ENCODE data around the gene CTSA. TPM values are rescaled to one million over a fixed set of nuclear protein-coding genes. Genes with fewer than 3 reads are reported as not detected.

Gene CTSA
- total RNA-seq, 1 donor from 2014 or later, result 172 TPM

- TF ChIP-seq, protein P1, sequence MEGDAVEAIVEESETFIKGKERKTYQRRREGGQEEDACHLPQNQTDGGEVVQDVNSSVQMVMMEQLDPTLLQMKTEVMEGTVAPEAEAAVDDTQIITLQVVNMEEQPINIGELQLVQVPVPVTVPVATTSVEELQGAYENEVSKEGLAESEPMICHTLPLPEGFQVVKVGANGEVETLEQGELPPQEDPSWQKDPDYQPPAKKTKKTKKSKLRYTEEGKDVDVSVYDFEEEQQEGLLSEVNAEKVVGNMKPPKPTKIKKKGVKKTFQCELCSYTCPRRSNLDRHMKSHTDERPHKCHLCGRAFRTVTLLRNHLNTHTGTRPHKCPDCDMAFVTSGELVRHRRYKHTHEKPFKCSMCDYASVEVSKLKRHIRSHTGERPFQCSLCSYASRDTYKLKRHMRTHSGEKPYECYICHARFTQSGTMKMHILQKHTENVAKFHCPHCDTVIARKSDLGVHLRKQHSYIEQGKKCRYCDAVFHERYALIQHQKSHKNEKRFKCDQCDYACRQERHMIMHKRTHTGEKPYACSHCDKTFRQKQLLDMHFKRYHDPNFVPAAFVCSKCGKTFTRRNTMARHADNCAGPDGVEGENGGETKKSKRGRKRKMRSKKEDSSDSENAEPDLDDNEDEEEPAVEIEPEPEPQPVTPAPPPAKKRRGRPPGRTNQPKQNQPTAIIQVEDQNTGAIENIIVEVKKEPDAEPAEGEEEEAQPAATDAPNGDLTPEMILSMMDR (IDR thresholded peaks at IDR 0.05), result no peak
- no peak for DNase-seq (ENCODE audit: low spot score)
- no peak overlapping the region for H3K4me3 Mint-ChIP-seq (ENCODE audit: unreplicated experiment)
- no peak overlapping the region for H3K27ac Mint-ChIP-seq (ENCODE audit: unreplicated experiment)
- H3K27me3 Mint-ChIP-seq (ENCODE audit: low read depth), result no peaks in the 10 kb centered on the region
- H3K36me3 Mint-ChIP-seq (ENCODE audit: low read depth), result peaks cover 3% of the 10 kb centered on the region
- no peaks in the 10 kb centered on the region for H3K9me3 Mint-ChIP-seq (ENCODE audit: low read depth)
- peaks cover 29% of the 10 kb centered on the region for H3K4me1 Mint-ChIP-seq (ENCODE audit: low read depth)
Observed at GRCh38 chr20:45913116-45913515, 22.0 kb downstream of the CTSA start.

DNA sequence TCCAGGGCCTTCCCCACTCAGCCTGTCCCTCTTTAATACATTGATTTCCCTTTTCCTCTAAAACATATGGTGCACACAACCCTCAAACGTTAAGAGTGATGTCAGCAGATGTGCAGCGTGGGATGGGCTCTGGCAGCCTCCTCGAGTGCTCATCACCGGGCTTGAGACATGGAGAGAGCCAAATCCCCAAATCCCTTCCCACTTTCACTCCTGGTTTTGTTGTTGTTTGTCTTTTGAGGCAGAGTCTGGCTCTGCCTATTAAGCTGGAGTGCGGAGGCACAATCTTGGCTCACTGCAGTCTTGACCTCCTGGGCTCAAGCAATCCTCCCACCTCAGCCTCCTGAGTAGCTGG lies 26.6 kb downstream of the CTSA start:
- no peaks in the 10 kb centered on the region for H3K9me3 Mint-ChIP-seq (ENCODE audit: low read depth)
- no peaks in the 10 kb centered on the region for H3K27me3 Mint-ChIP-seq (ENCODE audit: low read depth)
- TF ChIP-seq, protein P1 (IDR thresholded peaks at IDR 0.05), result no peak
- no peak for DNase-seq (ENCODE audit: low spot score)
- H3K27ac Mint-ChIP-seq (ENCODE audit: unreplicated experiment), result peak overlapping the region; percentile 27
- no peaks in the 10 kb centered on the region for H3K36me3 Mint-ChIP-seq (ENCODE audit: low read depth)
- no peak overlapping the region for H3K4me3 Mint-ChIP-seq (ENCODE audit: unreplicated experiment)
- H3K4me1 Mint-ChIP-seq (ENCODE audit: low read depth), result peaks cover 38% of the 10 kb centered on the region

- Mint-ChIP-seq H3K36me3 (ENCODE audit: low read depth) (no peaks in the 10 kb centered on the region), H3K4me3 (ENCODE audit: unreplicated experiment) (no peak overlapping the region), H3K27ac (ENCODE audit: unreplicated experiment) (peak overlapping the region; percentile 27), H3K4me1 (ENCODE audit: low read depth) (peaks cover 38% of the 10 kb centered on the region), H3K9me3 (ENCODE audit: low read depth) (no peaks in the 10 kb centered on the region), H3K27me3 (ENCODE audit: low read depth) (no peaks in the 10 kb centered on the region)
- TF ChIP-seq, protein P1 (IDR thresholded peaks at IDR 0.05), result no peak
- DNase-seq (ENCODE audit: low spot score), result no peak
Observed at GRCh38 chr20:45918182-45918737, 27.1 kb downstream of the CTSA start.

DNA sequence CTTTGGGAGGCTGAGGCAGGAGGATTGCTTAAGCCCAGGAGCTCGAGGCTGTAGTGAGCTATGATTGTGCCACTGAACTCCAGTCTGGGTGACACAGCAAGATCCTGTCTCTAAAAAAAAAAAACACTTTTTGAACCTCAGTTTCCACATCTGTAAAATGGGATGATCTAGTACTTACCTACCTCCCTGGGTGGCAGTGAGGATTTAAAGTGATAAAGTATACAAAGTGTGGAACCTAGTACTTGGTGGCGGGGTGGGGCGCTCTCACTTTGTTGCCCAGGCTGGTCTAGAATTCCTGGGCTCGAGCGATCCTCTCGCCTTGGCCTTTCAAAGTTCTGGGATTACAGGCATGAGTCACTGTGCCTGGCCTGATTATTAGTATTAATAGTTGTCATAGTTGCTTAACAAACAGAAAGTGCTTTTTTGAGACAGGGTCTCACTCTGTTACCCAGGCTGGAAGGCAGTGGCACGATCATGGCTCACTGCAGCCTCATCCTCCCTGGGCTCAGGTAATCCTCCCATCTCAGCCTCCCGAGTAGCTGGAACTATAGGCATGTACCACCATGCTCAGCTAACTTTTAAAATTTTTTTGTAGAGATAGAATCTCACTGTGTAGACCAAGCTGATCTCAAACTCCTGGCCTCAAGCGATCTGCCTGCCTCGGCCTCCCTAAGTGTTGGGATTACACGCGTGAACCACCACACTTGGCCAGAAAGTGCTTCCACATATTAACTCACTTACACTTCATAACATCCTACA lies 27.8 kb downstream of the CTSA start:
- peak overlapping the region; percentile 95 for H3K27ac Mint-ChIP-seq (ENCODE audit: unreplicated experiment)
- TF ChIP-seq, protein P1 (IDR thresholded peaks at IDR 0.05), result no peak
- no peaks in the 10 kb centered on the region for H3K36me3 Mint-ChIP-seq (ENCODE audit: low read depth)

DNA sequence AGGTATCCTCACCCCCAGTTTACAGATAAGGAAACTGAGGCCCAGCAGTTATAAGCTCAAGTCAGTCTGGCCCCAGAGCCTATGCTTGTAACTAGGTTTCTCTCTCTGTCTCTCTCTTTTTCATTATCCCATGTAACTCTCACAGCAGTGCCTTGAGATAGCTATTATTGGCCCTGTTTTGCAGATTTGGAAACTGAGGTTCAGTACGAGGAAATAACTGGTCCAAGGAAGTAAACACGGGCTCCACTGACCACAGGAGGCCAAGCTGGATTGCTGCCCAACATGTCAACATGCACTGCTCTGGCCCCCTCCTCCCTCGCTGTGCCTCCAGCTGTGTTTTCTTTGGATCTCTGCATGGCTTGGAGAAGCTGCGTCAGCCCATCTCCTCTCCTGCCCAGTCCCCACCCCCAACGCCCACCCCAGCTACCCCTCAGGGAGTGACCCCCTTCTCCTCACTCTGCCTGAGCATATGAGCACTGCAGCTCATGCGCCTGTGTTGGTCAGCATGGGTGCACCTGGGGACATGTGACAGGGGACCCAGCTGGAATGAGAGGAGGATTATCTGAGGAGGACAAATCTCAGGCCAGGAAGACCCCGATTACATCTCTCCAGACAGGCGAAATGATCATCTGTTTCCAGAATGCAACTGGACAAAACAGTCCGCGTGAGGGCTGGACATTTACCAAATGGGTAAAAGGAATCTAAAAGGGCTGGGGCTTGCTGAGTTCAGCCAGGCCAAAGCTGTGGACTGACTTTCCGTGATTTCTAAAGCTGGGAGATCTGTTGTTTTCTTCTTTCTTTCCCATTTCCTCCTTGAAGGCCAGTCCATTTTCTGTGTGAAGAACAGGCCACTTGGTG lies 28.6 kb downstream of the CTSA start:
- peaks cover 46% of the 10 kb centered on the region for H3K4me1 Mint-ChIP-seq (ENCODE audit: low read depth)
- TF ChIP-seq, protein P1 (IDR thresholded peaks at IDR 0.05), result no peak
- no peaks in the 10 kb centered on the region for H3K9me3 Mint-ChIP-seq (ENCODE audit: low read depth)
- H3K36me3 Mint-ChIP-seq (ENCODE audit: low read depth), result no peaks in the 10 kb centered on the region
- no peak for DNase-seq (ENCODE audit: low spot score)
- no peaks in the 10 kb centered on the region for H3K27me3 Mint-ChIP-seq (ENCODE audit: low read depth)
- peak overlapping the region; percentile 95 for H3K27ac Mint-ChIP-seq (ENCODE audit: unreplicated experiment)
- no peak overlapping the region for H3K4me3 Mint-ChIP-seq (ENCODE audit: unreplicated experiment)

More for the DNA sequence above, 27.8 kb downstream of the CTSA start:
- DNase-seq (ENCODE audit: low spot score), result no peak
- no peaks in the 10 kb centered on the region for H3K27me3 Mint-ChIP-seq (ENCODE audit: low read depth)
- H3K4me1 Mint-ChIP-seq (ENCODE audit: low read depth), result peaks cover 38% of the 10 kb centered on the region
- no peak overlapping the region for H3K4me3 Mint-ChIP-seq (ENCODE audit: unreplicated experiment)
- H3K9me3 Mint-ChIP-seq (ENCODE audit: low read depth), result no peaks in the 10 kb centered on the region
